K562 (cell line): ENCODE measurements around the gene TNIP1. TPM values are rescaled to one million over a fixed set of nuclear protein-coding genes. Genes with fewer than 3 reads are reported as not detected.

Experiments
- ESRRA ChIP-seq: fragments of 450-650 bp; IDR thresholded peaks from 2 replicates; pipeline ENCODE4 v1.6.1; 2014; ENCODE audit warnings: low read depth, mild to moderate bottlenecking, moderate library complexity, borderline replicate concordance
- FOXA1 ChIP-seq: fragments of 450-650 bp; IDR thresholded peaks from 2 replicates; pipeline ENCODE4 v1.6.1; 2016; ENCODE audit warnings: mild to moderate bottlenecking, borderline replicate concordance
- KAT7 ChIP-seq: sonication (generic); formaldehyde crosslinking; IDR thresholded peaks from 2 replicates; pipeline ENCODE4 v1.8.0; 2022; ENCODE audit warnings: missing genetic modification reagents, mild to moderate bottlenecking, borderline replicate concordance
- MCM2 ChIP-seq: fragments of 450-650 bp; IDR thresholded peaks from 2 replicates; pipeline ENCODE4 v1.6.1; 2017; ENCODE audit warnings: low read depth, mild to moderate bottlenecking
- MECOM ChIP-seq: fragments of 250-450 bp; sonication (Bioruptor Pico); IDR thresholded peaks from 2 replicates; pipeline ENCODE4 v1.8.0; 2022; ENCODE audit warnings: inconsistent platforms
- PREB ChIP-seq: sonication (generic); formaldehyde crosslinking; IDR thresholded peaks from 2 replicates; pipeline ENCODE4 v1.8.1; 2023; ENCODE audit warnings: mild to moderate bottlenecking, missing genetic modification reagents
- REST ChIP-seq, 2 experiments: fragments of 450-650 bp; formaldehyde crosslinking in 1 of 2; IDR thresholded peaks; 2 replicates each; pipeline versions ENCODE4 v1.4.0 to v1.6.1; 2014 to 2020; ENCODE audit warnings: mild to moderate bottlenecking in 2 of 2, borderline replicate concordance in 1 of 2, low read depth in 1 of 2
- RUNX1 ChIP-seq: sonication (generic); IDR thresholded peaks from 2 replicates; pipeline ENCODE4 v1.6.1; 2016; ENCODE audit warnings: antibody characterized with exemption, low read depth
- TOE1 ChIP-seq, 2 experiments: fragments of 450-650 bp in 1 of 2; sonication (generic) in 1 of 2; formaldehyde crosslinking in 1 of 2; IDR thresholded peaks; 2 replicates each; pipeline versions ENCODE4 v1.7.1 to v1.8.0; 2016 to 2022; ENCODE audit warnings: borderline replicate concordance in 2 of 2, mild to moderate bottlenecking in 2 of 2, antibody characterized with exemption in 1 of 2, inconsistent platforms in 1 of 2, low read depth in 1 of 2, missing genetic modification reagents in 1 of 2, moderate library complexity in 1 of 2
- polyA plus RNA-seq, 8 experiments: library from polyadenylated mRNA; depleted of rRNA in 4 of 8; stranded (reverse) in 5 of 8; unstranded in 3 of 8; fragments of >200 nt; fragmentation: Nextera tagmentation in 2 of 8; fragmentation: Illumina TruSeq in 1 of 8; extraction: Ambion mirVana in 2 of 8; extraction: Trizol in 1 of 8; gene quantifications; 2 replicates each; pipeline versions ENCODE4 v1.2.1 to v1.2.3, GENCODE V29; 2011 to 2014; ENCODE audit warnings: inconsistent platforms in 1 of 8, missing spikeins in 1 of 8
- total RNA-seq, 7 experiments: library from RNA; depleted of rRNA in 6 of 7; stranded (reverse); fragments of >200 nt in 6 of 7; fragmentation: Illumina TruSeq in 2 of 7; extraction: Trizol in 2 of 7; gene quantifications; 2 replicates each; pipeline versions ENCODE4 v1.2.1 to v1.2.3, GENCODE V29; 2011 to 2021; ENCODE audit warnings: low replicate concordance in 1 of 7
- TF ChIP-seq, protein P1 (sequence below): fragments of 250-450 bp; sonication (Bioruptor Pico); IDR thresholded peaks from 2 replicates; pipeline ENCODE4 v1.4.0; 2020
- TF ChIP-seq, protein P2 (sequence below): sonication (generic); IDR thresholded peaks from 2 replicates; pipeline ENCODE4 v1.6.1; 2016

TNIP1 gene
- total and polyA plus RNA-seq, 9 of the 15 experiments (the other 6 are each of a cell fraction or from before 2014, with no cell fraction given) = 0.46 to 41.0 (median 24.6) TPM

DNA sequence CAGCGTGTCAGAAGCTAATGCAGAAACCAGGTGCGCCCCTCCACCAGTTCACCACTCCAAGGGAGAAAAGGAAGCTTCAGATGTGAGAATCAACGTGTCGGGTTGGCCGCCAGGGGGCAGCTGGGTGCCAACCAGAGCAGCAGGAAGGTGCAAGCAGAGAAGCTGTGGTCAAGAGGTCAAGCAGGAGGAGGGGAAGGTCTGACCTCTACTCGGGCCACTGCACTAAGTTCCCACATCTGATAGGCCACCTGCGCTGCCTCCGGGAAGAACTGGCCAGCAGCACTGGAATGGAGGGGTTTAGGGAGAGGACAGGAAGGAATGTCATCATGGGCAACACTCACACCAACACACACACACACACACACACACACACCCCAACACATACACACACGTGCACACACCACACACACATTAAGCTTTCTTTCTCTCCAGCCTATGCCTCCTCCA is 45.4 kb upstream of the TNIP1 start (continued):
- TF ChIP-seq MECOM (CRISPR knock-in tag) (no peak), TOE1 (IDR thresholded peaks at IDR 0.05; ENCODE audit: borderline replicate concordance) (peak; percentile 74), TOE1 (CRISPR knock-in tag; IDR thresholded peaks at IDR 0.05; ENCODE audit: borderline replicate concordance, low read depth) (no peak), RUNX1 (no peak), MCM2 (no peak), KAT7 (CRISPR knock-in tag) (no peak), ESRRA (peak; percentile 98), REST (IDR thresholded peaks at IDR 0.05; ENCODE audit: borderline replicate concordance) (peak; percentile 95), REST (CRISPR knock-in tag; IDR thresholded peaks at IDR 0.05; ENCODE audit: low read depth) (no peak), FOXA1 (no peak), PREB (CRISPR knock-in tag) (no peak)
- TF ChIP-seq, protein P1, sequence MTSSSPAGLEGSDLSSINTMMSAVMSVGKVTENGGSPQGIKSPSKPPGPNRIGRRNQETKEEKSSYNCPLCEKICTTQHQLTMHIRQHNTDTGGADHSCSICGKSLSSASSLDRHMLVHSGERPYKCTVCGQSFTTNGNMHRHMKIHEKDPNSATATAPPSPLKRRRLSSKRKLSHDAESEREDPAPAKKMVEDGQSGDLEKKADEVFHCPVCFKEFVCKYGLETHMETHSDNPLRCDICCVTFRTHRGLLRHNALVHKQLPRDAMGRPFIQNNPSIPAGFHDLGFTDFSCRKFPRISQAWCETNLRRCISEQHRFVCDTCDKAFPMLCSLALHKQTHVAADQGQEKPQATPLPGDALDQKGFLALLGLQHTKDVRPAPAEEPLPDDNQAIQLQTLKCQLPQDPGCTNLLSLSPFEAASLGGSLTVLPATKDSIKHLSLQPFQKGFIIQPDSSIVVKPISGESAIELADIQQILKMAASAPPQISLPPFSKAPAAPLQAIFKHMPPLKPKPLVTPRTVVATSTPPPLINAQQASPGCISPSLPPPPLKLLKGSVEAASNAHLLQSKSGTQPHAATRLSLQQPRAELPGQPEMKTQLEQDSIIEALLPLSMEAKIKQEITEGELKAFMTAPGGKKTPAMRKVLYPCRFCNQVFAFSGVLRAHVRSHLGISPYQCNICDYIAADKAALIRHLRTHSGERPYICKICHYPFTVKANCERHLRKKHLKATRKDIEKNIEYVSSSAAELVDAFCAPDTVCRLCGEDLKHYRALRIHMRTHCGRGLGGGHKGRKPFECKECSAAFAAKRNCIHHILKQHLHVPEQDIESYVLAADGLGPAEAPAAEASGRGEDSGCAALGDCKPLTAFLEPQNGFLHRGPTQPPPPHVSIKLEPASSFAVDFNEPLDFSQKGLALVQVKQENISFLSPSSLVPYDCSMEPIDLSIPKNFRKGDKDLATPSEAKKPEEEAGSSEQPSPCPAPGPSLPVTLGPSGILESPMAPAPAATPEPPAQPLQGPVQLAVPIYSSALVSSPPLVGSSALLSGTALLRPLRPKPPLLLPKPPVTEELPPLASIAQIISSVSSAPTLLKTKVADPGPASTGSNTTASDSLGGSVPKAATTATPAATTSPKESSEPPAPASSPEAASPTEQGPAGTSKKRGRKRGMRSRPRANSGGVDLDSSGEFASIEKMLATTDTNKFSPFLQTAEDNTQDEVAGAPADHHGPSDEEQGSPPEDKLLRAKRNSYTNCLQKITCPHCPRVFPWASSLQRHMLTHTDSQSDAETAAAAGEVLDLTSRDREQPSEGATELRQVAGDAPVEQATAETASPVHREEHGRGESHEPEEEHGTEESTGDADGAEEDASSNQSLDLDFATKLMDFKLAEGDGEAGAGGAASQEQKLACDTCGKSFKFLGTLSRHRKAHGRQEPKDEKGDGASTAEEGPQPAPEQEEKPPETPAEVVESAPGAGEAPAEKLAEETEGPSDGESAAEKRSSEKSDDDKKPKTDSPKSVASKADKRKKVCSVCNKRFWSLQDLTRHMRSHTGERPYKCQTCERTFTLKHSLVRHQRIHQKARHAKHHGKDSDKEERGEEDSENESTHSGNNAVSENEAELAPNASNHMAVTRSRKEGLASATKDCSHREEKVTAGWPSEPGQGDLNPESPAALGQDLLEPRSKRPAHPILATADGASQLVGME (CRISPR knock-in tag) = no peak
- TF ChIP-seq, protein P2, sequence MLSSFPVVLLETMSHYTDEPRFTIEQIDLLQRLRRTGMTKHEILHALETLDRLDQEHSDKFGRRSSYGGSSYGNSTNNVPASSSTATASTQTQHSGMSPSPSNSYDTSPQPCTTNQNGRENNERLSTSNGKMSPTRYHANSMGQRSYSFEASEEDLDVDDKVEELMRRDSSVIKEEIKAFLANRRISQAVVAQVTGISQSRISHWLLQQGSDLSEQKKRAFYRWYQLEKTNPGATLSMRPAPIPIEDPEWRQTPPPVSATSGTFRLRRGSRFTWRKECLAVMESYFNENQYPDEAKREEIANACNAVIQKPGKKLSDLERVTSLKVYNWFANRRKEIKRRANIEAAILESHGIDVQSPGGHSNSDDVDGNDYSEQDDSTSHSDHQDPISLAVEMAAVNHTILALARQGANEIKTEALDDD = no peak
